H7 (cell line): ENCODE results near the gene IFI27L1. TPM values are rescaled to one million over a fixed set of nuclear protein-coding genes. Genes with fewer than 3 reads are reported as not detected.
"Not testable (repeated sequence)": the region's sequence is repeated elsewhere in the genome, so short reads cannot be mapped to it uniquely, and the experiment has no call there.

Experiments used
- DNase-seq: peaks from one replicate; pipeline ENCODE4 v3.0.0; 2012
- H3K27me3 ChIP-seq: 2 replicates; pipeline ENCODE4 v1.6.0; 2011; ENCODE audit warnings: mild to moderate bottlenecking, low read length; ENCODE audit not compliant: control insufficient read depth, insufficient read depth
- H3K36me3 ChIP-seq: replicated peaks from 2 replicates; pipeline ENCODE4 v1.5.1; 2011; ENCODE audit warnings: low read length; ENCODE audit not compliant: control insufficient read depth, insufficient read depth
- H3K4me3 ChIP-seq: 2 replicates; pipeline ENCODE4 v1.5.1; 2011; ENCODE audit warnings: low read depth, mild to moderate bottlenecking, control low read depth, low read length, moderate library complexity; ENCODE audit not compliant: insufficient read depth
- total RNA-seq: library from RNA; depleted of rRNA; stranded (reverse); fragments of >200 nt; shearing (Covaris generic); gene quantifications from 2 replicates; pipeline ENCODE4 v1.2.3, GENCODE V29; 2014

IFI27L1 gene
- total RNA-seq, 1 experiment from 2014 or later: 14.3 TPM

DNA sequence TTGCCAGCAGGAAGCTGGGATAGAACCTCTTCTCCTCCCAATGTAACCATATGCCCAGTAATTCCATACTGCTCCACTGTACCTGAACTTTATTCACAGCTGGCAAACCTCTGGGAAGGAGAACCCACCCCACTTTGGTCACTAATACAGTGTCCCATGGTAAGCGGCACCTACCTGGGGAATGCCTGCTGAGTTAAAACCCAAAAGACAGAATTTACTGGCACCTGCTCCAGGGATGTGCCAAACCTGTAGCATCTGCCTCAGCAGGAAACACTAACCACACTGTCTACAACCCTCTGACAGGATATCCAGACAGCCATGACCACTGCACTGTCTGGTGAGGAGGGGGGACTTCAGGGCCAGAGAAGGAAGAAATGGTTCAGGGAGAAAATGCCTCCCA is 26.7 kb upstream of the IFI27L1 start:
- DNase-seq: no peak
- Histone ChIP-seq H3K36me3 (peaks cover 57% of the 10 kb centered on the region), H3K4me3 (no peak overlapping the region), H3K27me3 (no peaks in the 10 kb centered on the region)

DNA sequence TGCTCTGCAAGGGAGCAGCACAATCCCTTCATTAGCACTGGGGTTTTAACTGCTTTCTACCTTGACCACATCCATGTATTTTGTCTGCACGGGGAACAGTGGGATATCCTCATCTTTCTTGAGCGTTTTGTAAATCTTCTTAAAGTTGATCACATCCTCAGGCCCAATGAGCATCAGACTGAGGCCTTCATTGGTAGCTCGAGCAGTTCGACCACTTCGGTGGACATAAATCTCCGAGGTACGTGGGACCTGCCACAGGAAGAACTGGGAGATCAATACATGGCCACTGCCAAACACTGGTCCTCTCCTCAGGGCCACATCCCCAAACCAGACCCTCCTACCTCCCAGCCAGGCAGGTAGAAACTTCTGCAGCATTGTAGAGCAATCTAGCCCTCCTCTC is 26.2 kb upstream of the IFI27L1 start:
- DNase-seq: no peak
- peaks cover 59% of the 10 kb centered on the region for H3K36me3 ChIP-seq

GRCh38 chr14:94056579-94057308 is 24.4 kb upstream of the IFI27L1 start:
- Histone ChIP-seq H3K27me3 (no peaks in the 10 kb centered on the region), H3K36me3 (peaks cover 58% of the 10 kb centered on the region), H3K4me3 (no peak overlapping the region)
- DNase-seq: no peak

More for the DNA sequence above, 26.2 kb upstream of the IFI27L1 start:
- H3K4me3 ChIP-seq: no peak overlapping the region
- no peaks in the 10 kb centered on the region for H3K27me3 ChIP-seq

DNA sequence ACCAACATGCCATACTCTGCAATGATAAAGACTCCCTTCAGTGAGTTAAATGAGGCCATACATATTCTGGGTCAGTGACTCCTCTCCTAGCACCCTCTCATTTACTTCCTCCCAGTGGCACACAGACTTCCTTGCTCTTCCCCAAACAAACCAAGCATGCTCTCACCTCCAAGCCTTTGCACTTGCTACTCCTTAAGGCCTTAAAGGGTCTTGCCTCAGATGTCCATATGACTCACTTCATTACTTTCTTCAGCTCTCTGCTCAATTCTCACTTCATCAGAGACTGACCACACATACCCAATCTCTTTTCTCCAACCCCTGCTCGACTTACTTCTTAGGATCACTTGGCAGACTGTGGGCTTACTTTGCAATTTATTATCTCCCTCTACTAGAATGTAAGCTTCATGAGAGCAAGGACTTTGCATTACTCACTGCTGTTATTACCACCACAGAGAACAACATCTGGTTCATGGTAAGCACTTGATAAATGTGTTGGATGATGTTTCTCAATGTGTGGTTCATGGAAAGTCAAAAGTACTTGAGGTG is 22.9 kb upstream of the IFI27L1 start:
- peaks cover 55% of the 10 kb centered on the region for H3K36me3 ChIP-seq
- no peak overlapping the region for H3K4me3 ChIP-seq
- no peak for DNase-seq
- H3K27me3 ChIP-seq: no peaks in the 10 kb centered on the region

- no peaks in the 10 kb centered on the region for H3K27me3 ChIP-seq
- no peak for DNase-seq
- H3K36me3 ChIP-seq: peaks cover 55% of the 10 kb centered on the region
- no peak overlapping the region for H3K4me3 ChIP-seq
Measured at GRCh38 chr14:94058674-94059138, 22.4 kb upstream of the IFI27L1 start.

DNA sequence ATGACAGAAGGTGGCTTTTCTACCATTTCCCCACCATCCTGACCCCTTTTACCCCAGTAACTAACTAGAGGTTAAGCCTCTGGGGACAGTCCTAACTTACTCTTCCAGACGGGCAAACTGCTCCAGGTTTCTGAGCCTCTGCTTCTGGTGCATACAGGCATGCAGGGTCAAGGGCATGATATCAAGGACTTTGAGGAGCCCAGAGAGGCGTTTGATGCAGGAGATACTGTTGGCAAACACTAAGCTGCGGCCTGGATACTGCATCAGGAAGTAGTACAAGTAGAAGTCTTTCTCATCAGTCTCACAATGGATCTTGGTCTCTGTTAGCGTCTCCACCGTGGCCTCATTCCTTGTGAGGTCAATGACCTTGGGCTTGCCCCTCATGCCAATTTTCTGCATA is 21.1 kb upstream of the IFI27L1 start:
- no peaks in the 10 kb centered on the region for H3K27me3 ChIP-seq
- no peak overlapping the region for H3K4me3 ChIP-seq
- no peak for DNase-seq
- H3K36me3 ChIP-seq: peaks cover 44% of the 10 kb centered on the region

DNA sequence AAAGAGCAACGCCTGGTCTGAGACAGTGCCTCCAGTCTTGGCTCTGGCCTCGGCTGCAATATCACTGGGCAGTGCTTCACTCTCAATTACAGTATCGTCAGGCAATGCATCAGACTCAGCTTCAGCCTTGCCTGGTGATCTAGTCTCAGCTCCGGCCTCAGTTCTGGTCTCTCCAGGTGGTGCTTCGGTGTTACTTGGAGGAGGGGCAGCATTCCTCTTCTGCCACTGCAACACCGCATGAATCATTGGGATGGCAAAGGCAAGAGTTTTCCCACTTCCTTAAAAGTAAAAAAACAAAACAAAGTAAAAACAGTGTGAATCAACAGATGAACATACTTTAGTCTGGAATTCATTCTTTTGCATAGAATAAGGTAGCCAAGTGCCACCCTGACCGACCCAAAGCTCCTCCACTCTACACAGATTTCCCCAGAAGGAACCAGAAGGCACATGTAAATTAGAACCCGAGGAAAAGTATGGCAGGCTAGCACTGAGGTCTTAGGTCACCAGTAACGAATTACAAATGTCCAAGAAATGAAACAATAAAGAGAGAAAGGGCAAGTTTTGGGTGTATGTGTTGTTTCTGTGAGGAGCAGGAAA is 18.7 kb upstream of the IFI27L1 start:
- H3K27me3 ChIP-seq: no peaks in the 10 kb centered on the region
- peaks cover 35% of the 10 kb centered on the region for H3K36me3 ChIP-seq
- no peak overlapping the region for H3K4me3 ChIP-seq
- no peak for DNase-seq

DNA sequence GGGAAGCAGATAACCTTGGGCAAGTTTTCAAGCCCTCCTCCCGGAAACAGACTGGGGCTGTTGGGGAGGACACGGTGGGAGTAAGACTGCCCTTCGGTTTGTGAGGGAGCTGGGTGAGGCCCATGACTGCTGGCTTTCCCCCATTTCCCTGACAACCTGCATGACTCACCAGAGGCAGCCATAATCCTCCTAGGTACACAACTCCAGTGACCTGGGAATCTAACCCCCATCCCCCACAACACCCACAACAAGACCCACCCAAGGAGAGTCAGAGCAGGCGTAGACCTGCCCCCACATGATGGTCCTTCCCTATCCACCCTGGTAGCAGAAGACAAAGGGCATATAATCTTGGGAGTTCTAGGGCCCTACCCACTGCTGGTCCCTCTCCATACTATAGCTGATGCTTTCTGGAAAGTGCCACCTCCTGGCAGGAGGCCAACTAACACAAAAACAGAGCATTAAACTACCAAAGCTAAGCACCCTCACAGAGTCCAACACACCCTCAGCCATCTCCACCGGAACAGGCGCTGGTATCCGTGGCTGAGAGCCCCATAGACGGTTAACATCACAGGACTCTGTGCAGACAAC is 14.9 kb upstream of the IFI27L1 start:
- Histone ChIP-seq H3K27me3 (no peaks in the 10 kb centered on the region), H3K36me3 (peaks cover 5% of the 10 kb centered on the region), H3K4me3 (no peak overlapping the region)
- no peak for DNase-seq

- H3K27me3 ChIP-seq, H3K36me3 ChIP-seq, DNase-seq, H3K4me3 ChIP-seq: not testable (repeated sequence)
Measured at GRCh38 chr14:94072076-94072475, 9.0 kb upstream of the IFI27L1 start.

GRCh38 chr14:94074534-94074933 is 6.6 kb upstream of the IFI27L1 start:
- no peak for DNase-seq
- no peaks in the 10 kb centered on the region for H3K27me3 ChIP-seq
- no peak overlapping the region for H3K4me3 ChIP-seq
- peaks cover 8% of the 10 kb centered on the region for H3K36me3 ChIP-seq

DNA sequence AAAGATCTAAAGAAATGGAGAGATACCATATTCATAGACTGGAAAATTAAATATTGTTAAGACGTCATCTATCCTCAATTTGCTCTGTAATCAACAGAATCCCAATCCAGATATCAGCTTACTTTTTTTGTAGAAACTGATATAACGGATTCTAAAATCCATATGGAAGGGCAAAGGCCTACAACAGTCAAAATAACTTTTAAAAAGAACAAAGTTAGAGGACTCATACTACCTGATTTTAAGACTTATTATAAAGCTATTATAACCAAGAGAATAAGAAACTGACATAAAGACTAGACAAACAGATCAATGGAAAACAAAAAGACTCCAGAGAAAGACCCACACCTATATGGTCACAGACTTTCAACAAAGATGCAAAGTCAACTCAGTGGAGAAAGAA is 6.1 kb upstream of the IFI27L1 start:
- Histone ChIP-seq H3K27me3 (no peaks in the 10 kb centered on the region), H3K4me3 (no peak overlapping the region), H3K36me3 (peaks cover 8% of the 10 kb centered on the region)
- DNase-seq: no peak

GRCh38 chr14:94077111-94077821 is 3.8 kb upstream of the IFI27L1 start:
- Histone ChIP-seq H3K4me3 (no peak overlapping the region), H3K36me3 (peaks cover 8% of the 10 kb centered on the region), H3K27me3 (no peaks in the 10 kb centered on the region)
- no peak for DNase-seq

DNA sequence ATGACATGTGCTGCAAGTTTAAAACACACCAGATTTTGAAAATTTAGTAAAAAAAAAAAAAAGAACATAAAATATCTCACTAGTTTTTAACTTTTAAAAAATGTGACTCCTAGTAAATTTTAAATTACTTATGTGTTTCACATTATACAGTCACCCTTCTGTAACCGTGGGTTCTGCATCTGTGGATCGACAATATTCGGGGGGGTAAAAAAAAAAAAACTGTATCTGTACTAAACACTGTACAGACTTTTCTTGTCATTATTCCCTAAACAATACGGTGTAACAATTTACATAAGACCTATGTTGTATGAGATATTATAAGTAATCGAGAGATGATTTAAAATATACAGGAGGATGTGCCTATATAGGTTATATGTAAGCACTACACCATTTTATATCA is 3.3 kb upstream of the IFI27L1 start:
- no peak overlapping the region for H3K4me3 ChIP-seq
- peaks cover 8% of the 10 kb centered on the region for H3K36me3 ChIP-seq
- H3K27me3 ChIP-seq: no peaks in the 10 kb centered on the region
- no peak for DNase-seq

- Histone ChIP-seq H3K4me3 (peak overlapping the region; percentile 96), H3K27me3 (no peaks in the 10 kb centered on the region), H3K36me3 (peaks cover 8% of the 10 kb centered on the region)
- no peak for DNase-seq
Measured at GRCh38 chr14:94079891-94080620, 1.1 kb upstream of the IFI27L1 start.
